GM23248 (cell line): ENCODE data around the gene FOXA1. TPM values are rescaled to one million over a fixed set of nuclear protein-coding genes. Genes with fewer than 3 reads are reported as not detected.

Source experiments
- DNase-seq: peaks from one replicate; pipeline ENCODE4 v3.0.0-alpha.2; 2015
- H2AFZ ChIP-seq: fragments of 200-600 bp; sonication (generic); 2 replicates; pipeline ENCODE4 v1.6.1; 2016; ENCODE audit warnings: antibody characterized with exemption
- H3F3A ChIP-seq: fragments of 200-600 bp; sonication (generic); 2 replicates; pipeline ENCODE4 v1.6.1; 2016; ENCODE audit warnings: mild to moderate bottlenecking, antibody characterized with exemption, mixed run types; ENCODE audit not compliant: insufficient read depth
- H3K27ac ChIP-seq: fragments of 200-600 bp; sonication (generic); 2 replicates; pipeline ENCODE4 v1.5.1; 2016; ENCODE audit warnings: mild to moderate bottlenecking
- H3K27me3 ChIP-seq: fragments of 200-600 bp; sonication (generic); replicated peaks from 2 replicates; pipeline ENCODE4 v1.6.1; 2016; ENCODE audit warnings: mild to moderate bottlenecking; ENCODE audit not compliant: insufficient read depth
- H3K36me3 ChIP-seq: fragments of 200-600 bp; sonication (generic); 2 replicates; pipeline ENCODE4 v1.6.1; 2016; ENCODE audit warnings: low read depth, mild to moderate bottlenecking
- H3K4me1 ChIP-seq: fragments of 200-600 bp; sonication (generic); 2 replicates; pipeline ENCODE4 v1.6.1; 2016; ENCODE audit warnings: mild to moderate bottlenecking; ENCODE audit not compliant: insufficient read depth
- H3K4me2 ChIP-seq: fragments of 200-600 bp; sonication (generic); one replicate; pipeline ENCODE4 v1.6.1; 2016; ENCODE audit warnings: mild to moderate bottlenecking; ENCODE audit not compliant: unreplicated experiment
- H3K4me3 ChIP-seq: fragments of 200-600 bp; sonication (generic); 2 replicates; pipeline ENCODE4 v1.5.1; 2016; ENCODE audit warnings: mild to moderate bottlenecking
- H3K79me2 ChIP-seq: fragments of 200-600 bp; sonication (generic); 2 replicates; pipeline ENCODE4 v1.6.1; 2016; ENCODE audit warnings: mild to moderate bottlenecking; ENCODE audit not compliant: insufficient read depth
- H3K9ac ChIP-seq: fragments of 200-600 bp; sonication (generic); 2 replicates; pipeline ENCODE4 v1.6.1; 2016; ENCODE audit warnings: mild to moderate bottlenecking
- H3K9me2 ChIP-seq: fragments of 200-600 bp; sonication (generic); 2 replicates; pipeline ENCODE4 v1.6.1; 2016; ENCODE audit warnings: mixed run types, mild to moderate bottlenecking, moderate library complexity; ENCODE audit not compliant: insufficient read depth
- H3K9me3 ChIP-seq: fragments of 200-600 bp; sonication (generic); one replicate; pipeline ENCODE4 v1.6.1; 2017; ENCODE audit warnings: low read depth
- H4K20me1 ChIP-seq: fragments of 200-600 bp; sonication (generic); 2 replicates; pipeline ENCODE4 v1.6.0; 2016; ENCODE audit not compliant: insufficient read depth
- EZH2 ChIP-seq: fragments of 200-600 bp; sonication (generic); IDR thresholded peaks from 2 replicates; pipeline ENCODE4 v1.6.1; 2018; ENCODE audit warnings: antibody characterized with exemption, mild to moderate bottlenecking; ENCODE audit not compliant: insufficient read depth, poor library complexity, severe bottlenecking
- EZH2phosphoT487 ChIP-seq: fragments of 200-600 bp; sonication (generic); IDR thresholded peaks from 2 replicates; pipeline ENCODE4 v1.6.1; 2018; ENCODE audit warnings: antibody characterized with exemption, moderate library complexity, mild to moderate bottlenecking, low read depth; ENCODE audit not compliant: insufficient read depth
- WGBS, 2 experiments: methylation state at CpG; one replicate each; pipeline ENCODE4 v1.1.6; 2015 to 2017; ENCODE audit warnings: low lambda C conversion rate in 2 of 2, low coverage in 1 of 2; ENCODE audit errors: missing lambda C conversion rate in 2 of 2; 5-methylcytosine and 5-hydroxymethylcytosine counted together
- in situ Hi-C: fragments of 300-500 bp; cut with MboI; formaldehyde crosslinking; loops from 2 replicates; pipeline ENCODE4 v1.15.0; 2020
- polyA plus RNA-seq: library from polyadenylated mRNA; unstranded; fragments of >200 nt; fragmentation: Nextera tagmentation; extraction: Ambion mirVana; gene quantifications from 2 replicates; pipeline ENCODE4 v1.2.1, GENCODE V29; 2016
- total RNA-seq: library from RNA; depleted of rRNA; stranded (reverse); fragments of >200 nt; shearing (Covaris generic); gene quantifications from 2 replicates; pipeline ENCODE4 v1.2.3, GENCODE V29; 2014

Gene FOXA1
- total and polyA plus RNA-seq, 2 experiments from 2014 or later = 0.10 TPM; not detected in 1

GRCh38 chr14:37638599-37638998 lies 43.5 kb upstream of the FOXA1 start:
- H2AFZ ChIP-seq = no peak overlapping the region
- H3K4me1 ChIP-seq = no peaks in the 10 kb centered on the region
- in situ Hi-C loops = no loop called here

GRCh38 chr14:37637341-37637740 lies 42.3 kb upstream of the FOXA1 start:
- in situ Hi-C loops = no loop called here
- Histone ChIP-seq H2AFZ (no peak overlapping the region), H3K9me2 (no peaks in the 10 kb centered on the region), H3K36me3 (no peaks in the 10 kb centered on the region), H3K79me2 (no peaks in the 10 kb centered on the region), H3K27me3 (no peaks in the 10 kb centered on the region), H3K4me3 (no peak overlapping the region), H3K9ac (no peak overlapping the region), H3F3A (no peaks in the 10 kb centered on the region), H3K4me2 (no peak overlapping the region), H3K27ac (no peak overlapping the region), H4K20me1 (no peaks in the 10 kb centered on the region), H3K4me1 (no peaks in the 10 kb centered on the region), H3K9me3 (no peaks in the 10 kb centered on the region)
- TF ChIP-seq EZH2 (no peak), EZH2phosphoT487 (no peak)
- no peak for DNase-seq
- WGBS, 2 experiments = 14 to 22% methylated on average over 4 of the region's 4 CpGs

More at GRCh38 chr14:37638599-37638998, 43.5 kb upstream of the FOXA1 start:
- Histone ChIP-seq H3K4me2 (no peak overlapping the region), H3K27ac (no peak overlapping the region), H4K20me1 (no peaks in the 10 kb centered on the region), H3K27me3 (no peaks in the 10 kb centered on the region; the same call in 1 of the 2 replicates), H3K4me3 (no peak overlapping the region), H3K79me2 (no peaks in the 10 kb centered on the region), H3K9ac (no peak overlapping the region), H3K9me3 (no peaks in the 10 kb centered on the region), H3K36me3 (no peaks in the 10 kb centered on the region), H3K9me2 (no peaks in the 10 kb centered on the region), H3F3A (no peaks in the 10 kb centered on the region)
- no peak for DNase-seq
- WGBS, 2 experiments = 36 to 37% methylated on average over 2 of the region's 2 CpGs
- TF ChIP-seq EZH2 (no peak), EZH2phosphoT487 (no peak)

- Histone ChIP-seq H3K27me3 (0 out of 2 replicates have a peak, but pooled peaks cover 3% of the 10 kb centered on the region), H3K79me2 (no peaks in the 10 kb centered on the region), H3K9me2 (no peaks in the 10 kb centered on the region), H3K9me3 (no peaks in the 10 kb centered on the region), H3K4me3 (no peak overlapping the region), H3K36me3 (no peaks in the 10 kb centered on the region), H3K9ac (no peak overlapping the region), H3K4me2 (no peak overlapping the region), H4K20me1 (no peaks in the 10 kb centered on the region), H3F3A (peaks cover 14% of the 10 kb centered on the region; the same call in 1 of the 2 replicates), H2AFZ (no peak overlapping the region), H3K4me1 (peaks cover 10% of the 10 kb centered on the region), H3K27ac (no peak overlapping the region)
- no peak for DNase-seq
- in situ Hi-C loops = no loop called here
- TF ChIP-seq EZH2 = no peak
- no peak for TF ChIP-seq EZH2phosphoT487
- WGBS, 2 experiments = 59 to 62% methylated on average over 9 of the region's 9 CpGs
These were observed 30.8 kb upstream of the FOXA1 start for GRCh38 chr14:37625597-37626595.

- Histone ChIP-seq H4K20me1 (no peaks in the 10 kb centered on the region), H3F3A (peaks cover 14% of the 10 kb centered on the region; the same call in 1 of the 2 replicates), H3K79me2 (no peaks in the 10 kb centered on the region), H3K4me2 (no peak overlapping the region), H3K36me3 (no peaks in the 10 kb centered on the region), H3K4me1 (peaks cover 10% of the 10 kb centered on the region), H3K4me3 (no peak overlapping the region), H2AFZ (no peak overlapping the region), H3K27ac (no peak overlapping the region), H3K9ac (no peak overlapping the region), H3K9me2 (no peaks in the 10 kb centered on the region), H3K9me3 (no peaks in the 10 kb centered on the region), H3K27me3 (0 out of 2 replicates have a peak, but pooled peaks cover 3% of the 10 kb centered on the region)
- no peak for DNase-seq
- no peak for TF ChIP-seq EZH2
- TF ChIP-seq EZH2phosphoT487 = no peak
- in situ Hi-C loops = no loop called here
- 100% methylated on average over 1 of the region's 1 CpG for WGBS, 2 experiments
These were observed 28.9 kb upstream of the FOXA1 start for GRCh38 chr14:37623971-37624370.
